ENCODE results near the gene PDXK.
"Not testable (repeated sequence)": the region's sequence is repeated elsewhere in the genome, so short reads cannot be mapped to it uniquely, and the experiment has no call there.

PDXK gene
- 63.5 to 104 (median 74.9) reads per million in 3 experiments for total RNA-seq

- peak; percentile 83 for DNase-seq
Observed at GRCh38 chr21:43718872-43719747, at the start of gene PDXK. Gene PDXK, plus strand, starts transcription at chr21:43719129. Its CDS starts 166 bp downstream, at chr21:43719295.

- no peak for DNase-seq
Observed at GRCh38 chr21:43669828-43670605, 48.9 kb upstream of the PDXK start.

- DNase-seq: no peak
Observed at GRCh38 chr21:43675871-43676270, 43.1 kb upstream of the PDXK start.

- DNase-seq: no peak
Observed at GRCh38 chr21:43676391-43676790, 42.5 kb upstream of the PDXK start.

- no peak for DNase-seq
Observed at GRCh38 chr21:43679951-43680350, 39.0 kb upstream of the PDXK start.

- DNase-seq: not testable (repeated sequence)
Observed at GRCh38 chr21:43680421-43680820, 38.5 kb upstream of the PDXK start.

GRCh38 chr21:43681650-43682049 is 37.3 kb upstream of the PDXK start:
- DNase-seq: no peak

- DNase-seq: no peak
Observed at GRCh38 chr21:43684424-43684823, 34.5 kb upstream of the PDXK start.

GRCh38 chr21:43686811-43687565 is 31.9 kb upstream of the PDXK start:
- DNase-seq: no peak

- DNase-seq: no peak
Observed at GRCh38 chr21:43687566-43688399, 31.1 kb upstream of the PDXK start.

- DNase-seq: no peak
Observed at GRCh38 chr21:43688906-43689305, 30.0 kb upstream of the PDXK start.

GRCh38 chr21:43689556-43690337 is 29.2 kb upstream of the PDXK start:
- DNase-seq: no peak

GRCh38 chr21:43690346-43690745 is 28.6 kb upstream of the PDXK start:
- no peak for DNase-seq

- no peak for DNase-seq
Observed at GRCh38 chr21:43691086-43691795, 27.7 kb upstream of the PDXK start.

- no peak for DNase-seq
Observed at GRCh38 chr21:43691801-43692200, 27.1 kb upstream of the PDXK start.

- no peak for DNase-seq
Observed at GRCh38 chr21:43692949-43693348, 26.0 kb upstream of the PDXK start.

GRCh38 chr21:43693981-43694380 is 24.9 kb upstream of the PDXK start:
- DNase-seq: no peak

GRCh38 chr21:43694437-43695079 is 24.4 kb upstream of the PDXK start:
- no peak for DNase-seq

- no peak for DNase-seq
Observed at GRCh38 chr21:43696214-43696613, 22.7 kb upstream of the PDXK start.

Measured in central memory CD4-positive, alpha-beta T cell (primary cell).